Globus pallidus (tissue), 1 donor: ENCODE measurements around the gene CXCL1.

ENCODE experiments used
- DNase-seq: peaks from one replicate; pipeline ENCODE4 v3.0.0-alpha.2; 2015; ENCODE audit warnings: low spot score

Gene CXCL1

DNA sequence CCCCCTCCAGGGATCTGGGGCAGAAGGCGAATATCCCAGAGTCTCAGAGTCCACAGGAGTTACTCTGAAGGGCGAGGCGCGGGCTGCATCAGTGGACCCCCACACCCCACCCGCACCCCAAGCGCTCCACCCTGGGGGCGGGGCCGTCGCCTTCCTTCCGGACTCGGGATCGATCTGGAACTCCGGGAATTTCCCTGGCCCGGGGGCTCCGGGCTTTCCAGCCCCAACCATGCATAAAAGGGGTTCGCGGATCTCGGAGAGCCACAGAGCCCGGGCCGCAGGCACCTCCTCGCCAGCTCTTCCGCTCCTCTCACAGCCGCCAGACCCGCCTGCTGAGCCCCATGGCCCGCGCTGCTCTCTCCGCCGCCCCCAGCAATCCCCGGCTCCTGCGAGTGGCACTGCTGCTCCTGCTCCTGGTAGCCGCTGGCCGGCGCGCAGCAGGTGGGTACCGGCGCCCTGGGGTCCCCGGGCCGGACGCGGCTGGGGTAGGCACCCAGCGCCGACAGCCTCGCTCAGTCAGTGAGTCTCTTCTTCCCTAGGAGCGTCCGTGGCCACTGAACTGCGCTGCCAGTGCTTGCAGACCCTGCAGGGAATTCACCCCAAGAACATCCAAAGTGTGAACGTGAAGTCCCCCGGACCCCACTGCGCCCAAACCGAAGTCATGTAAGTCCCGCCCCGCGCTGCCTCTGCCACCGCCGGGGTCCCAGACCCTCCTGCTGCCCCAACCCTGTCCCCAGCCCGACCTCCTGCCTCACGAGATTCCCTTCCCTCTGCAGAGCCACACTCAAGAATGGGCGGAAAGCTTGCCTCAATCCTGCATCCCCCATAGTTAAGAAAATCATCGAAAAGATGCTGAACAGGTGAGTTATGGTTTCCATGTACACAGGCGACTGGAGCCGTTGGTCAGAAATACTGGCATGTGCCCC is at the start of gene CXCL1:
Gene CXCL1, plus strand, starts transcription at position 264 of the 926 bp plus-strand sequence. Its CDS starts 78 bp downstream, at position 342.
- DNase-seq, result no peak

DNA sequence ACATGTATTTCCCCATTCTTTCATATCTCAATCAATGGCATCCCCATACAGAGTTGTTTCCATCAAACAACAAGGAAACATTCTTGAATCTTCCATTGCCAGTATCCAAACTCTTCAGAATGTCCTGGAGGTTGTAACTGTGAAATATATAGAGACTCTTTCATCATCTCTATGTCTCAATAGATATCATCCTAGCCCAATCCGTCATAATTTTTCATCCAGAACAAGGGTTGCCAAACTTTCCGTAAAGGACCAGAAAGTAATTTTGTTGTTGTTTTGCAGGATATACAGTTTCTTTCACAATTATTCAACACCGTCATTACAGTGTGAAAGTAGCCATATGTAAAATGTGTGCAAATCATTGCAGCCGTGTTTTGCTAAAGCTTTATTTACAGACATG is 47.9 kb upstream of the CXCL1 start:
- no peak for DNase-seq

DNA sequence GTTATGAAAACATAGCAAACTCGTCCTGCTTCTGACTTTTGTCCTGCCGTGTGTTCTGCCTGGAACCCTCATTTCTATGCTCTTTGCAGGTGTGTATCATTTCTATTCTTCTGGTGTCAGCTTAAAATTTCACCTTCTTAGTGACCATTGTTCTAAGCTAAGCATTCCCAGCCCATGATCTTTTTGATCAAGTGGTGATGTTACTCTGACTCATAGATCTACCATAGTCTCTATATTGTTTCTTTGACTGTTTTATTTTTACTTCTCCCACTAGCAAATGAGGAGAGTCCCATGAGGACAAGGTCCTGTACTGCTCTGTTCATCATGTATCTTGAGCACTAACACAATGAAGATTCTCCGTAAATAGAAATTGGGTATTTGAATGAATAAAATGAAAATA is 46.8 kb upstream of the CXCL1 start:
- no peak for DNase-seq

DNA sequence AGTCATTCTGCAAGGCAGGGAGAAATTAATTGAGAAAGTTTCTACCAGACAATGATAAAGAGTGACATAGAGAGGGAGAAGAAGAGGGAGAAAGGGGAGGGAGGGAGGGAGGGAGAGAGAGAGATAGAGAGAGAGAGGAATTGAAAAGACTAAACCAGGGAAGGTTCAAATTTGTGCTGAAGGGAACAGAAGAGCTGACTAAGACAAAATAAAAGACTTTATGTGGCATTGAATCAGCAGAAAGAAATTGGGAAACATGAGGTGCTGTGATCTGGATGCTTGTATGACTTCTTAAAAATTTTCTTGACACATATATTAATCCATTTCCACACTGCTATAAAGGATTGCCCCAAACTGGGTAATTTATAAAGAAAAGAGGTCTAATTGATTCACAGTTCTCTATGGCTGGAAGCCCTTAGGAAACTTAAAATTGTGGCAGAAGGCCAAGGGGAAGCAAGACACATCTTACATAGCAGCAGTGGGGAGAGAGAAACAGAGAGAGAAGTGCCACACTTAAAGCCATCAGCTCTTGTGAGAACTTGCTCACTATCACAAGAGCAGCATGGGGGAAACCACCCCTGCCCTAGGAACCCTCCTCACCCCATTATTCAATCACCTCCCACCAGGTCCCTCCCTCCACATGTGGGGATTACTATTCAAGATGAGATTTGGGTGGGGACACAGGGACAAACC is 46.2 kb upstream of the CXCL1 start:
- peak; percentile 20 for DNase-seq

DNA sequence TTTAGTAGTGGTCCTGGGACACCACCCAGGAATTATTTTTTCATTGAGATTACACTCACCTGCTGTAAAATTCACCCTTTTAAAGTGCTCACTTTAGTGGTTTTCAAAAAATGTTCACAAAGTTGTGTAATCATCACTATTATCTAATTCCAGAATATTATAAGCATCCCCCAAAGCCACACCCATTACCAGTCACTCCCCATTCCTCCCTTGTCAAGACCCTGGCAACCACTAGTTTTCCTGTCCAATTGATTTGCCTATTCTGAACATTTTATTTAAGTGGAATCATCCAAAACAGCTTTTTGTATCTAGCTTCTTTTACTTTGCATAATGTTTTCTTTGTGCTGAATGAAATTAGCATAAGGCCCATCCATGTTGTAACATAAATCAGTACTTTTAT is 45.4 kb upstream of the CXCL1 start:
- no peak for DNase-seq

DNA sequence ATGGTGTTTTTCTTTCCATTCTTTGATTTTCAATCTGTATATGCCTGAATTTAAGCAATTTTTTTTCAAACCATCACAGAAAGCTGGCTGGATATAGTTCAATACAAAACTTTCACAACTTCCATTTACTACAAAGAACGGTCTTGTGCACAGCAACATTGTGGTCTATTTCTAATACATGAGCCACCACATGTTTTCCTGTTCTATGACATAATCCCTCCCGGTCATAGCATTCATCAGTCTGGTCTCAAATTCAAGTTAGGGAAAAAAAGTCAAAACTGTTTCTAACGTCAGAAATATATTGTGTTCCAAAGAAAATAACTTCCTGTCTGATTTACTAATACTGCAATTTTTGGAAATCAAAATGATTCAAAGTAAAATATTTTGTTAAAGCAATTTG is 40.2 kb upstream of the CXCL1 start:
- no peak for DNase-seq

DNA sequence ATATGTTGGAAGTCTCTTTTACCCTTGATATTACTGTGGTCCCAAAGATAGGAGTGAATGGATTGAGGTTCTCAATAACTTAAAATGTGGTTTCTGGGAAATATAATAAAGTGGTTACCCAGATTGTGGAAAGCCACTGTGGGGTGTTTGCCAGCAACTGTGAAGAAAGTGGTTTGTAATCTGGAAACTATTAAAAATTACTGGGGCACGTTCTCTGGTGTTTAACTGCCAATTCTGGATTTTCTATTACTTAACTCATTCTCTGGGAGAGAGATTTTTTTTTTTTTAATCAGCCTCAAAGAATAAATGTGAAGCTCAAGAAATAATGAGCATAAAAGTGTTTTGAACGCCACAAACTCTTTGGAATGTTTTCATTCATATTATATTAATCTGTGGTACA is 37.6 kb upstream of the CXCL1 start:
- DNase-seq, result no peak

DNA sequence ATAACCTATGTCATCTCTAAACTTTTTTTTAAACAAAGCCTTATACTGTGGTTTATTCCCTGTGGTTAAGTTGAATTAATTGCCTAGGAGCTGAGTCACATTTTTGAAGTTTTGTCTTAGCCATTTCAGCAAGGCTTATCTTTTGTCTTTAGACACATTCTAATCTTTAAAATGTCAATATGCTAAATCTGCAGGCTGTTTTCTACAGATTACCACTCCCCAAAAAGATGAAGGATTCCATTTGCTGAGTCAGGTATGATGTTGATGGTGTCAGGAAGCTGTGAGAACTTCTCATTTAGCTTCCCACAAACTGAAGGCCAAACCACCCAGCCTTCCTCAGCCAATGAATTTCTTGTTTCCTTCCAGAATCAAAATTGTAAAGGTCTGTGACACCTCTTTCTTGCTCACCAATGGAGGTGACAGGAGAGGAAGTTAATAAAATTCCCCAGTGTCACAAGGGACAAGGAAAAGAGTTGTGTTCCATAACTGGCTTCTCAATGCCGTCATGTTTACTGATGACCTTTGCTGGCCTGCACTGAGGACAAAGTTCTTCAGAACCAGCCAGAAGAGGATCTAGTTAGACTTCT is 36.4 kb upstream of the CXCL1 start:
- no peak for DNase-seq

DNA sequence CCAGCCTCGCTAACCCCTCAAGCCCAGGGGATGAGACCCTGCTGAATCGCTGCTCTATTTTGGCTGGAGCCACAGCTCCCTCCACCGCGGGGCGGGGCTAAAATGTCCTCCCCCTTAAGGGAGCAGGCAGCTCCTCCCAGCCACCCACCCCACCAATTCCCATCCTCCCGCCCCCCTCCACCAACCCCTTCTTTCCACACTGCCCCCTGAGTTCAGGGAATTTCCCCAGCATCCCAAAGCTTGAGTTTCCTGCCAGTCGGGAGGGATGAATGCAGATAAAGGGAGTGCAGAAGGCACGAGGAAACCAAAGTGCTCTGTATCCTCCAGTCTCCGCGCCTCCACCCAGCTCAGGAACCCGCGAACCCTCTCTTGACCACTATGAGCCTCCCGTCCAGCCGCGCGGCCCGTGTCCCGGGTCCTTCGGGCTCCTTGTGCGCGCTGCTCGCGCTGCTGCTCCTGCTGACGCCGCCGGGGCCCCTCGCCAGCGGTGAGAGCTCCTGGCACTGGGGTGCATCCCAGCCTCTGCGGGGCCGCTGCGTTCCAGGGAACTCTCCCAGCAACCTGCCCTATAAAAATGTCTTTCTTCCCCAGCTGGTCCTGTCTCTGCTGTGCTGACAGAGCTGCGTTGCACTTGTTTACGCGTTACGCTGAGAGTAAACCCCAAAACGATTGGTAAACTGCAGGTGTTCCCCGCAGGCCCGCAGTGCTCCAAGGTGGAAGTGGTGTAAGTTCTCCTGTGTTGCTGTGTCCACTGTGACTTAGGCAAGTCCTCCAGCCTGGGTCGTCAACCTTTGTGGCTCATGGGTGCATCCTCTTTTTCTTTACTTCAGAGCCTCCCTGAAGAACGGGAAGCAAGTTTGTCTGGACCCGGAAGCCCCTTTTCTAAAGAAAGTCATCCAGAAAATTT is 32.6 kb upstream of the CXCL1 start, which contains the start of gene CXCL6:
Gene CXCL6, plus strand, starts transcription at position 306 of the 907 bp plus-strand sequence. Its CDS starts 73 bp downstream, at position 379.
- no peak for DNase-seq

DNA sequence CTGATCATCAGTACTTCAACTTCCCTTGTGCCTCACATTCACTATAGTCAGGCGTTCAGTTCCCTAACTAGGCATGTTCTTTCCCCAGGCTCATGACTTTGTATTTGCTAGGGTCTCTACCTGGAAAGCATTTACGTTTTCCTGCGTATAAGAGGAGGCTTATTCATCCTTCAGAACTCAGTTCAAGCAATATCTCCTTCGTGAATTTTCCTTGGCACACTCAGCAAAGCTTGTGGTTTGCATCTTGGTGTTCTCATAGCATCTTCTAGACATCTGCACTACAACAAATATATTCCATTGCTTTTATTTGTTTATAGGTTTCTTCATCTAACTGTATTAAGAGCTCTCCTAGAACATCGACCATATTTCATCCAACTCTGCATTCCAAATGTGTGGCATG is 30.1 kb upstream of the CXCL1 start:
- no peak for DNase-seq

DNA sequence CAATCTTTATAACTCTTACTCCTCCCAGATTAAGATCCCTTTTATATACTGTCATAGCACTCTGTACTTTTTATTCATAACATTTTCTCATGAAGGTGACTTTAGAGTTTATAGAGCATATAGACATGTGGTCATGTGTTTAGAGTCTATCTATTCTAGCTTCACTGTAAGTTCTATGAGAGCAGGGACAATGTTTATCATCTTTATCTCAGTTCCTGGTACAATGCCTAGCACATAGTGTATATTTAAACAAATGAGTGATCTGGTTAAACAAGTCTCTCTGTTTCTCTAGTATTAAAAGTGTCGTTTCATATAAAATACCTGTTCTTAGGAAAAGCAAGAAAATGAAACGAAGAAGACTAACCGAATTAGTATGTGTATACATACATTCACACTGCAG is 29.5 kb upstream of the CXCL1 start:
- DNase-seq, result no peak

DNA sequence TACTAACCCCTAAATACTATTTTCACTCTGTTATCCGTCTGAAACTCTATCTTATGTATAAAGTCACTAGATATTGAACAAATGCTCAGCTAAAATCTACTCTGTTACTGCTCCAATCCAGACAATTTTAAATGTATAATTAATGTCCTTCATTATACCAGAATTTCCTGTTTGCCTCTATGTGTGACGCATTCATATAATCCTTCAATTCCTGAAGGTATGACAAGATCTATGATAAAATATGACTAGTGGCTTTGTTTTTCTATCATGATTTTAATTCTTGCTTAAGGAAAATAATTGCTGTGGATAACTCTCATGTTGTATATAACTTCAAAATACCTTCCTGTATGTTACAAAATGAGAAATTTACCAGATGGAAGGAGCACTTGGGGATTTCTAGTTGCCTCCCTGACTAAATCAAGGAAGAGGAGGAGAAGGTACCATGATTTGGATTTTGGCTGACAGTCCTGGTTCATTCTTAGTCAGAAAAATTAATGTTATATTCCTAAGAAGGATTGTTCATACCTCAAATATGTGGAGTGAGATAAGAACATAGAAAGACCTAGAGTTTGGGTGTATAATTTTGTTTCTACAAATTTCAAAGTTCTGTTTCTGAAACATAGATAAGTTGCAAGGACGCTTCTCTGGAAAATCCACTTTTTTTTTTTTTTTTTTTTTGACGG is 27.8 kb upstream of the CXCL1 start:
- DNase-seq, result no peak

DNA sequence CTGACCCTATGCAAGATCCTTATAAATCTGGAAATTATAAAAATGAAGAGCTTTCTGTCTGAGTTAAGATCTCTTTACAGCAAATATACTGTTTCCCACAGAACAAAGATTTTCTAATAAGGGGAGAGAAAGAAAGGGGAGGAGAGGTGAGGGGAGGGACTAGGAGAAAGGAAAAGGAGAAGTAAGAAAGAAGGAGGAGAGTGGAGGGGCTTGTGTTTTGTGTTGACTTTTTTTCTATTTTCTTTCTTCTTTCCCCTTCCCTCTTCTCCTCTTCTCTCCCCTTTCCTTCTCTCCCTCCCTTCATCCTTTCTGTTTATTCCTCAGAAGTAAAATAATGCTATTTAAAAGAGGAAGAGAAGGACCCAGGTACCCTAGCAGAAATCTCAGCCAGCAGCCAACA is 26.5 kb upstream of the CXCL1 start:
- no peak for DNase-seq

DNA sequence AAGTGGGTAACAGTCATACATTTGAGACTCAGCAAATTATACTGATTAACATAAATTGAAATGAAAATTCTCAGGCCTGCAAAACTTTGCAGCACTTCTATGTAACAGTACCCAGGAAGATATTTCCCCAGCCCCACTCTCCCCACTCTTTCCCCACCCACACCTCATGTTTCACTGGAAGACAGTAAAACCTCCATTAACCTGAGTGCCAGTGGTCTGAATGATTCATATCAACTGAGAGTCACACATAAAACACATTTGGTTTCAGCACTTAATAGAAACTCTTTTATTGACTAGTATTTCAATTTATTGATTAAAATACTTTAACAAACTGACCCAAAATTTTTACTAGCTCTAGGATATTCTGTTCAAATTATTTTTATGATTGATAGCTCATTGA is 25.8 kb upstream of the CXCL1 start:
- no peak for DNase-seq

DNA sequence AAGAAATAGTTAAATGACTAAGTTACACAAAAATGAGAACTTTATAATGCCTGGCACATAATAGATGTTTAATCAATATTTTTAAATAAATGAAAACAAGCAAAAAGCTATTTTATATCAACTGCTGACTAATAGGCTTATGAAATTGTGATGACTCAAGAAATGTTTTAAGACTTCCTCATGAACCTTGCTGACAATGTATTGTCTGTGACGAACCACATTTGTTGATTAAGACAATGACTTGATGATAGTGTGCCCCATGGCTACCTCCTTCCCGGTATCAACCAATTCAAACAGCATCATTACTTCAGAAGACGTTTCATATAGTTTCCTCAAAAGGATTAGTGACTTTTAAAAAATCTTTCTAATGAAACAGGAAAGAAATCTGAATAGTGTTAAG is 24.8 kb upstream of the CXCL1 start:
- DNase-seq, result no peak

DNA sequence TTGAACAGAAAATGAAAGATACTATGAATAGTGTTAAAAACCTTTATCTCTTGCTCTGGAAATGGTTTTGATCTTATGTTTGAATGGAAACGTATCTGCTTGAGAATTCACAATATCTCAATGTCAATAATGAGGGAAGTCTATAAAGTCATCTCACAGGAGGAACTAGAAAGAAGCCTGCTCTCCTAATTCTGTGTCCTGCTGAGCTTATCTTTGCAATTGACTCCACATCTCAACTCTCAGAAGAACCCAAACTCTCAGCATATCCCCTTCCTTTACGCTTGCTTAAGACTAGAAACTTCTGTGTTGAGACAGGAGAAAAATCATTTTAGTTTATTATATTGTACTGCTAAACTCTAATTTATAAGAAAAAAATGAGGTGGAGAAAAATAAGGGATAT is 24.4 kb upstream of the CXCL1 start:
- no peak for DNase-seq

DNA sequence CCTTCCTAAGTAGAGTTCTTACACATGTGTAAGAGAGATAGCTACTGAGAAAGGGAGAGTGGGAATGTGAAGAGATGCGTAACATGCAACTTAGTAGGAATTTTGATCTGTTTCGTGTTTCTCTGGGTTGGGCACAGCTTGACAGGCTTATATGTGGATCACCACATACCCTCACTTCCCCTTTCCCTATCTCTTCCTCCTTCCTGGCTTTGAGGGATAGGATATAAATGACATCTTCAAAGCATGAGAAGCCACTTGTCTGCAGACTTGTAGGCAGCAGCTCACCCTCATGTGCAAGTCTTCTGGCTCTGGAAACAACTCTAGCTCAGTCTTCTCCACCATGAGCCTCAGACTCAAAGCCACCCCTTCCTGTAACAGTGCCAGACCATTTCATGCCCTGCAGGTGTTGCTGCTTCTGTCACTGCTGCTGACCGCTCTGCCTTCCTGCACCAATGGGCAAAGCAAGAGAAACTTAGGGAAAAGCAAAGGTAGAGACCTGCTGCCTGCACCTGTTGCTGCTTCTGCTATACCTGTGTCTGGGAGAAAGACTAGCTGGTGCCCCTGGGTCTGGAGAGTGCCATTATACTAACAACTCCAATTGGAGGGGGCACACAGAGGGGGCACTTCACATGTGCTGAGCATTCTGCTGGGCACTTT is 21.5 kb upstream of the CXCL1 start:
- DNase-seq, result no peak

DNA sequence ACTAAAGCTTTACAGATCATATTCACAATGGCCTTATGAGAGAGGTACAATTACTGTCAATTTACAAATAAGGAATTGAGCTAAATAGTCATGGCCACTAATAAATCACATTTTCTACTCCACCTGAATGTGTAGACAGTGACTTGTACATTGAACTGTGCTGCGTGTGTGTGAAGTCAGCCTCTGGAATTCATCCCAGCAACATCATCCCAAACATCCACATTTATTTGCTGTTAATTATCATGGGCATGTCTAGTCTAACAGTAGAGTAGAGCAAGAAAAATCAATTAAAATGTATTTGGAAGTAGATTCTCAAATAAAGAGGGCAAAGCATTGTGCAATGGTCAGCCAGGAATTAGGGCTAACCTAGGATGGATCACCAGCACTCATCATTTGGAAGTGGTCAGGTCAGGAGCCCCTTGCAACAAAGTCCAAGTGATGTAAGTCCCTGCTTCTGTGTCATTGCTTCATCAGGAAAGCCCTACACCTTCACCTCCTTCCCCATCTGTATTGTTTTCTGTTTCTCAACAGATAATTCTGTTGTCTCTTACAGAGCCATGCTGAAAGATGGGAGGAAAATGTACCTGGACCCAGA is 20.9 kb upstream of the CXCL1 start:
- DNase-seq, result no peak

DNA sequence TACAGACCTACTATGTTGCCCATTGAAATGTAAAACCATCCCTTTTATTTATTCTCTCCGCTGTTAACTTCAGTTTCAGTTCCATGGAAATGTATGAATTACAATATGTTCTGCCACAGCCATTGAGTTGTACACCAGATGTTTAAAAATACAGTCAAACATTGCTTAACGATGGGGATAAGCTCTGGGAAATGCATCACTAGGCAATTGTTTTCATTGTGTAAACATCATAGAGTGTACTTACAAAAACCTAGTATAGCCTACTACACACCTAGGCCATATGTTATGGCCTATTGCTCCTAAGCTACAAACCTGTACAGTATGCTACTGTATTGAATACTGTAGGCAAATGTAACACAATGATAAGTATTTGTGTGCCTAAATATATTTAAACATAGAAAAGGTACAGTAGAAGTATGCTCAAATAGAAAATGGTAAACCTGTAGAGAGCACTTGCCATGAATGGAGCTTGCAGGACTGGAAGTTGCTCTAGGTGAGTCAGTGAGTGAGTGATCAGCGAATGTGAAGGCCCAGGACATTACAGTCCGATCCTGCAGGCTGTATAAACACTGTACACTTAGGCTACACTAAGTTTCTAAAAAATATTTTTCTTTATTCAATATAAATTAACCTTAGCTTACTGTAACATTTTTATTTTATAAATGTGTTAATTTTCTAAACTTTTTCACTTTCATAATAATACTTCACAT is 18.8 kb upstream of the CXCL1 start:
- DNase-seq, result no peak

DNA sequence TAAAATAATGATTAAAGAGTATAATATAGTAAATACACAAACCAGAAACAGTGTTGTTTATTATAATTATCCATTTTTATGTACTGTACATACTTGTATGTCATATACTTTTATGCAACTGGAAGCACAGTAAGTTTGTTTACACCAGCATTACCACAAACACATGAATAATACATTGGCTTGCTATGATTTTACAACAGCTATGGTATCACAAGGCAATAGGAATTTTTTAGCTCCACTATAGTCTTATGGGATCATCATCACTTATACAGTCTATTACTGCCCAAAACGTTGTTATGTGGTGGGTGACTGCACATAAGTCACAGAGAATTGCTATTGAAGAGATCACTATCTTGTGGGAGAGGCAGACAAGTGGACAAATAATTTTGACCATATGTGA is 17.9 kb upstream of the CXCL1 start:
- no peak for DNase-seq
